Panc1 (cell line): ENCODE results near the gene TTC23. TPM values are rescaled to one million over a fixed set of nuclear protein-coding genes. Genes with fewer than 3 reads are reported as not detected.

Source experiments
- ATAC-seq: fragments of 200-7000 bp; cut with Tn5 transposase; 2 replicates; pipeline ENCODE4 v1.9.1; 2020; ENCODE audit warnings: mild to moderate bottlenecking, moderate library complexity
- BruUV-seq: library from RNA; stranded (reverse); fragments of 400-500 nt; replicated peaks from 2 replicates; lab custom pipeline; 2021; lab: Mats Ljungman, UMichigan
- CTCF ChIA-PET: fragments of 300-600 bp; sonication (Branson Sonifier 250); formaldehyde crosslinking; loops from one replicate; lab custom pipeline; 2022; ENCODE audit warnings: antibody characterized with exemption; lab: Charles Lee
- POLR2A ChIA-PET: fragments of 300-600 bp; sonication (Branson Sonifier 250); formaldehyde crosslinking; loops from one replicate; lab custom pipeline; 2022; ENCODE audit warnings: antibody characterized with exemption; lab: Charles Lee
- DNase-seq: peaks from one replicate; pipeline ENCODE4 v3.0.0-alpha.2; 2010; ENCODE audit warnings: low read depth, low spot score
- H3K27ac ChIP-seq: 2 replicates; pipeline ENCODE4 v1.5.1; 2011; ENCODE audit warnings: mild to moderate bottlenecking, low read length, inconsistent platforms
- H3K27me3 ChIP-seq: fragments of 200-500 bp; sonication (Bioruptor generic); 2 replicates; pipeline ENCODE4 v1.6.0; 2014; ENCODE audit warnings: low read length, inconsistent platforms; ENCODE audit not compliant: control insufficient read depth, insufficient read depth
- H3K36me3 ChIP-seq: fragments of 200-500 bp; sonication (Bioruptor generic); 2 replicates; pipeline ENCODE4 v1.5.1; 2014; ENCODE audit warnings: inconsistent platforms, mild to moderate bottlenecking, low read length, moderate library complexity; ENCODE audit not compliant: control insufficient read depth, insufficient read depth
- H3K4me1 ChIP-seq: 2 replicates; pipeline ENCODE4 v1.5.1; 2011; ENCODE audit warnings: inconsistent platforms, mild to moderate bottlenecking, low read length, moderate library complexity; ENCODE audit not compliant: control insufficient read depth, insufficient read depth
- H3K4me3 ChIP-seq, 2 experiments: 2 replicates each; pipeline ENCODE4 v1.5.1; 2011 to 2012; ENCODE audit warnings: low read depth in 2 of 2, low read length in 2 of 2, mild to moderate bottlenecking in 2 of 2, inconsistent platforms in 1 of 2, moderate library complexity in 1 of 2
- H3K9me3 ChIP-seq: fragments of 200-500 bp; sonication (Bioruptor generic); 2 replicates; pipeline ENCODE4 v1.5.1; 2014; ENCODE audit warnings: low read depth, mild to moderate bottlenecking, inconsistent platforms, low read length, moderate library complexity; ENCODE audit not compliant: control insufficient read depth, insufficient read depth
- CTCF ChIP-seq: fragments of 450-650 bp; IDR thresholded peaks from 2 replicates; pipeline ENCODE4 v1.5.1; 2017; ENCODE audit warnings: mild to moderate bottlenecking
- POLR2AphosphoS5 ChIP-seq: IDR thresholded peaks from 2 replicates; pipeline ENCODE4 v1.6.1; 2012; ENCODE audit warnings: mild to moderate bottlenecking, low read depth, low read length, moderate library complexity
- REST ChIP-seq, 2 experiments: IDR thresholded peaks; 2 replicates each; pipeline ENCODE4 v1.6.1; 2011 to 2012; ENCODE audit warnings: low read depth in 2 of 2, control low read depth in 1 of 2, low read length in 1 of 2, mild to moderate bottlenecking in 1 of 2, moderate library complexity in 1 of 2; ENCODE audit not compliant: insufficient read depth in 1 of 2
- SIN3A ChIP-seq: IDR thresholded peaks from 2 replicates; pipeline ENCODE4 v1.6.1; 2012; ENCODE audit warnings: low read depth, mild to moderate bottlenecking, low read length, moderate library complexity, borderline replicate concordance; ENCODE audit not compliant: insufficient read depth
- TCF7L2 ChIP-seq: IDR thresholded peaks from 2 replicates; pipeline ENCODE4 v1.6.1; 2011; ENCODE audit warnings: mild to moderate bottlenecking, low read depth, low read length, inconsistent platforms
- in situ Hi-C: cut with HindIII; loops from 2 replicates; pipeline ENCODE4 v1.10.0; 2016; ENCODE audit warnings: low sequenced_read_pairs, low pct_unique_long_range_greater_than_20kb
- intact Hi-C: fragments of 100-400 bp; cut with micrococcal nuclease; formaldehyde crosslinking; loops from one replicate; pipeline ENCODE4 v1.10.0; 2022; ENCODE audit not compliant: unreplicated experiment
- total RNA-seq: library from RNA; stranded (reverse); gene quantifications from one replicate; pipeline ENCODE4 v1.2.1, GENCODE V29; 2021; ENCODE audit not compliant: unreplicated experiment

Gene TTC23
- total RNA-seq, 1 experiment from 2014 or later, result 21.7 TPM

- TF ChIP-seq CTCF (no peak), SIN3A (no peak), POLR2AphosphoS5 (no peak), TCF7L2 (no peak), REST (IDR thresholded peaks at IDR 0.05; ENCODE audit: insufficient read depth in 1 of 2, low read depth in 2 of 2, low read length in 1 of 2) (no peak)
- Histone ChIP-seq H3K4me1 (no peaks in the 10 kb centered on the region), H3K36me3 (no peaks in the 10 kb centered on the region), H3K9me3 (no peaks in the 10 kb centered on the region), H3K4me3 (no peak overlapping the region), H3K27me3 (no peaks in the 10 kb centered on the region), H3K27ac (no peak overlapping the region)
- CTCF ChIA-PET, result no interaction called here
- POLR2A ChIA-PET, result no interaction called here
- in situ Hi-C loops, result no loop called here
- BruUV-seq, result no TSS peak
- ATAC-seq (no peak), DNase-seq (no peak)
- intact Hi-C loops, result no loop called here
Observed at GRCh38 chr15:99097441-99098410, 151.7 kb downstream of the TTC23 start.

- H3K36me3 ChIP-seq, result no peaks in the 10 kb centered on the region
- TF ChIP-seq CTCF, result no peak
- TF ChIP-seq TCF7L2, result no peak
- TF ChIP-seq POLR2AphosphoS5, result no peak
- TF ChIP-seq SIN3A, result no peak
- no peak for TF ChIP-seq REST (IDR thresholded peaks at IDR 0.05; ENCODE audit: insufficient read depth in 1 of 2, low read depth in 2 of 2, low read length in 1 of 2)
- DNase-seq (no peak), ATAC-seq (no peak)
- no TSS peak for BruUV-seq
- CTCF ChIA-PET, result no interaction called here
- no peak overlapping the region for H3K27ac ChIP-seq
- intact Hi-C loops (no loop called here), in situ Hi-C loops (no loop called here)
- H3K4me1 ChIP-seq, result no peaks in the 10 kb centered on the region
- H3K9me3 ChIP-seq, result no peaks in the 10 kb centered on the region
- H3K27me3 ChIP-seq, result no peaks in the 10 kb centered on the region
- no peak overlapping the region for H3K4me3 ChIP-seq
- POLR2A ChIA-PET, result no interaction called here
Observed at GRCh38 chr15:99096894-99097426, 152.4 kb downstream of the TTC23 start.
